NCI-H2227 (cell line): ENCODE data around the gene ZSCAN23.
A peak's percentile ranks its signal among the peaks of the same experiment; 100 is the strongest.
"Not testable (repeated sequence)": the region's sequence is repeated elsewhere in the genome, so short reads cannot be mapped to it uniquely, and the experiment has no call there.

Experiments used
- DNase-seq: peaks from one replicate; lab custom pipeline; 2025; ENCODE audit not compliant: unreplicated experiment; lab: John Stamatoyannopoulos, UW

ZSCAN23 gene

GRCh38 chr6:28443112-28443773, at the start of gene ZSCAN23:
ZSCAN23 (minus strand) TSS chr6:28443491; CDS start chr6:28436266, 7,225 bp downstream.
- peak; percentile 96 for DNase-seq

- no peak for DNase-seq
These were observed 48.7 kb upstream of the ZSCAN23 start for GRCh38 chr6:28491984-28492317.

DNA sequence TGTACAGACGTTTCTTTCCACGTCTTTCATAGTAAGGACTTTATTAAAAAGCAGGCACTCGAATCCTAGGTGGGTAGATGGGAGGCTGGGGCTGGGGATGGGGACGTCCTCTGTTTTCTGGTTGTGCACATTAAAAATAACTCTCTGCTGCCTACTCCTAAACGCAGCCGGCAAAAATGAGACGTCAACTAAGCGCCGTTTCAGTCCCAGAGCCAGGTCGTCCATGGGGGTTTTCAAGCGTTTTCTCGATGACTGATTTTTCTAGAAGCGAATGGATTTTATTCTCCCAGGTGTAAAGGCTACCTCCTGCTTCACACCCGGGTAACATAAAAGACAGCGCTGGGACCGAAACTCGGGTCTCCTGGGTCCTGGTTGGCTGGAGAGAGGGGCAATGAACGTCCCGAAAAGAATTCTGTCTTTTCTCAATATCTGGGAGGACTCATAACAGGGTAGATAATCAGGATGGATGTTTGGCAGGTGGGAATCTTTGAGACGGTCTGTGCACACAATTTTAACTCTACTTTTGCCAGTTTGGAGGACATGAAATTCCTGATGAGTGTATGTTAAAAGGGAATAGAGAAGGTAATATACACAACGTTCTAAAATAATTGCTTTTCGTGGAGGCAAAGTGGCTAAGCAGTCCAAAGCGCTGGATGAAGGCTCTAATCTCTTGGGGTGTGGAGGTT, 47.1 kb upstream of the ZSCAN23 start:
- peak; percentile 27 for DNase-seq

DNA sequence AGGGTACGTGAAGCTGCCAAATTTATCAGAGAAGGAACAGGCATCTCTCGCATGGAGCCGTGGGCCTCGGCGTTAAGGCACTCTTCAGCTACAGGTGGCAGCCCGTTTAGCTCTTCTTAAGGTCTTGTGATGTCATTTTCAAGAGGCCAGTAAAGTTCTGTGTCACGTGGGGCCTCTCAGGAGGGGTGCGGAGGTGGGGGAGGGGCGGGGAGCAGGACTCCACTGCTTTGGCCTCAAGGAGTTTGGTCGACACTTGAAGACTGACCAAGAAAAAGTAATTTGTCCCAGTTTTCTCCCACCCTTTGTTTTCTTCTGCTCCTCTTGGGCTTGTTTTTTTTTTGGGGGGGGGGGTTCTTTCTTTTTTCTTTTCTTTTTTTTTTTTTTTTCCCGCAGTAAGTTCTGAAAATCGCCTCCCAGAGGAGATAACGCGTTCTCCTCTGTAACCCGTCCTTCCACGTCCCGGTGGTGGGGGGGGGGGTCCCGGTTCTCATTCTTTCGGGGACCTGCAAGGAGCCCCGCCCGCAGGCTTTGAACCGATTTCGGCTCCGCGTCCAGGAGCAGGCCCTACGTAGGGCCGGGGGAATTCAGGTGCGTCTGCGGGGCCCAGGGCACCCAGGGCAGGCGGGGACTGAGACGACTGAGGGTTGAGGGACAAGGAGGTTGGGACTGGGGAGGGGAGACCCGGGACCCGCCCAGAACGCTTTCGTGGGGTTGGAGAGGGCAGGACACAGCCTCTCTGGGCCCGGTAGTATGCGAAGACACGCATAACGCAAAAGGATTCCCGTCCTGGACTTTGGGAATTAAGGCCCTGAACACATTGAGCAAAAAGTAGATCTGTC, 46.3 kb upstream of the ZSCAN23 start:
- DNase-seq = peak; percentile 49

GRCh38 chr6:28488916-28489365, 45.6 kb upstream of the ZSCAN23 start:
- DNase-seq = peak; percentile 72

- DNase-seq = no peak
These were observed 43.9 kb upstream of the ZSCAN23 start for GRCh38 chr6:28486988-28487742.

- DNase-seq = no peak
These were observed 43.2 kb upstream of the ZSCAN23 start for GRCh38 chr6:28486533-28486932.

DNA sequence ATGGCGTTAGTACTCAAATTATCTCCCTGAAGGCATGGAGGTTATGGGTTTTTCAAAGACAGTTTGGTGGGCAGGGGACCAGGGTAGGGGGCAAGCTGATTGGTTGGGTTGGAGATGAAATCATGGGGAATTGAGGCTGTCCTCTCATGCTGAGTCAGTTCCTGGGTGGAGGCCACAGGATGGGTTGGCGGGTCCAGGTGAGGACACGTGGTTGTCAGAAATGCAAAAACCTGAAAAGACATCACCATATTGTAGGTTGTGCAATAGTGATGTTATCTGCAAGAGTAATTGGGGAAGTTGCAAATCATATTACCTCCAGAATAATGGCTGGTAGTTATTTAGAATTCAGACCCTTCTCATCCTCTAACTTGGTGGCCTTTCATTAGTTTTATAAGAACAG, 42.2 kb upstream of the ZSCAN23 start:
- no peak for DNase-seq

DNA sequence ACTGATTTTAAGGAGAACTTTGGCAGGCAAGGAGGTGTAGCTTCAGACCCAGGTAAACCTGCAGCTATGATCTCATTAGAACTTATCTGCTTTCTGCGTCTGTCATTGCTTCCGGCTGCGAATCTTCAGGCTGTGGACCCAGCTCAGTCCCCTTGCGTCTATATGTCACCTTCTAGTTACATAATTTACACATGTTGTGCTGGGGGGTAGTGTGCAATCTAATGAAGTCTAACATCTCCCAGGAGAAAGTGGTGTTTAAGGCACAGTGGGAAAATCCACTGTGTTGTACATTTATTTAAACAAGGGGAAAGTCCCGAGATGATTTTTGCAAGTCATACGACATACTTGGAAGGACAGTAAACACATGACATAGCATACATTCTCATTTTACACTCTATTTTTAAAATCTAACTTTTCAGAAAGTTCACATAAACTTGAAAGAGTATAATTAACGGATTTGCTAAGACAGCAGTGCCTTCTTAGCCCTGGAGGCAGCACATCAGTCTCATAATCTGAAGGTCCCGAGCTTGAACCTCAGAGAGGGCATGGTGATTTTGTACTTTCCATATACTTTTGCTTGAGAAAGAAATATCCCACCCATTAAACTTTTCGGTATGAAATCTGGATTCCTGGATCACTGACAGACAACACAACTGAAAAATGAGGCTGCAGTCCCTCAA, 37.1 kb upstream of the ZSCAN23 start:
- no peak for DNase-seq

DNA sequence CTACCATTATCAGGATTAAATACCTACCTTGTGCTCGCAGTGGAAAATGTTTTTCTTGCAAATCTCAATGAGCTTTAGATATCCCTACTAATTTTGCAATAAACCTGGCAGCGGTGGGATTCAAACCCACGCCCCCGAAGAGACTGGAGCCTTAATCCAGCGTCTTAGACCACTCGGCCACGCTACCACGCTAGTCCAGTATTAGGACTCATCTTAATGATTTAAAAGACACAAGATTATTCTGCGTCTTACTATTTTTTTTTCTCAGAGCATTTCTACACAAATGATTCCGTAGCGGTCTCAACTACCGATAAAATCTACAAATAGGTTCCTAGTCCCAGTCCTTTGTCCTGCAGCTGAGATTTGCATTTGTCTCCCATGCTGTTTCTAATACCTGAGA, 35.2 kb upstream of the ZSCAN23 start:
- peak; percentile 16 for DNase-seq

DNA sequence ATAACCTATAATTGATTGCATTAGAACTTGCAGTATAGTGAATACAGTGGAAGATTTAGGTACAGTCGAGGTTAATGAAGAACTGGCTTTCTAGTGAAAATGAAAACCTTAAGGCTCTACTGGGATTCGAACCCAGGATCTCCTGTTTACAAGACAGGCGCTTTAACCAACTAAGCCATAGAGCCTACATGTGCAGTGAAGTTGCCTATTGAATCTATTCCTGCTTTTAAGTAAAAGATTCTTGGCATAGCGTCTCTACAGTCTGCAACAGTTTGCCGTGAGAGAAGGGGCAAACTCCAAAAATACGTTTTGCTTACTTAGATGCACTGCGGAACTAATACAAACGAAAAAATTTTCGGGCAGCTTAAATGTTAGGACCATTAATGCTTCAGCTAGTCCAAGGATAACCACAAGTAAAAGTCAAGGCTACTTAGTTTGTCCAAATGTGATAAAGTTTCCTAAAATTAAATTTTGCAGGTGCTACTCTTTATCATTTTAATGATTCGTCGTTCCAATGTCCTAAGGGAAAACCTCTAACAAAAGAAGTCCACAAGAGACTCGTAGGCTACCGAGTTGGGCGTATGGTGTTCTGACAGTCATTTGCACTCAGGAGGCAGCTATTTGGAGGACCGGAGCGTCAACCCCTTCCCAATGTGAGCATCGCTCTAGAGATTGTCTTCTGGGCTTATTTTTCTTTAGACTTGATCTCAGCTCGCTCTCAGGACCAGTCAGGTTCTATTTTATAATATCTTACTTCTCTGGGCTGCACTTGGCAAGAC, 31.3 kb upstream of the ZSCAN23 start:
- DNase-seq = peak; percentile 88

DNA sequence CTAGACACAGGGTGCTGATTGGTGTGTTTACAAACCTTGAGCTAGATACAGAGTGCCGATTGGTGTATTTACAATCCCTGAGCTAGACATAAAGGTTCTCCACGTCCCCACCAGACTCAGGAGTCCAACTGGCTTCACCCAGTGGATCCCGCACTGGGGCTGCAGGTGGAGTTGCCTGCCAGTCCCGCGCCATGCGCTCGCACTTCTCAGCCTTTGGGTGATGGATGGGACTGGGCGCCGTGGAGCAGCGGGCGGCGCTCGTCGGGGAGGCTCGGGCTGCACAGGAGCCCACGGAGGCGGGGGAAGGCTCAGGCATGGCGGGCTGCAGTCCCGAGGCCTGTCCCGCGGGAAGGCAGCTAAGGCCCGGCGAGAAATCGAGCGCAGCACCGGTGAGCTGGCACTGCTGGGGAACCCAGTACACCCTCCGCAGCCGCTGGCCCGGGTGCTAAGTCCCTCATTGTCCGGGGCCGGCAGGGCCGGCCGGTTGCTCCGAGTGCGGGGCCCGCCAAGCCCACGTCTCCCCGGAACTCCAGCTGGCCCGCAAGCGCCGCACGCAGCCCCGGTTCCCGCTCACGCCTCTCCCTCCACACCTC, 26.0 kb upstream of the ZSCAN23 start:
- DNase-seq = not testable (repeated sequence)

- DNase-seq = no peak
These were observed 24.8 kb upstream of the ZSCAN23 start for GRCh38 chr6:28468056-28468455.

GRCh38 chr6:28462401-28462800, 19.1 kb upstream of the ZSCAN23 start:
- DNase-seq = no peak

- DNase-seq = no peak
These were observed 15.3 kb upstream of the ZSCAN23 start for GRCh38 chr6:28458568-28458967.

GRCh38 chr6:28449056-28449455, 5.8 kb upstream of the ZSCAN23 start:
- no peak for DNase-seq

DNA sequence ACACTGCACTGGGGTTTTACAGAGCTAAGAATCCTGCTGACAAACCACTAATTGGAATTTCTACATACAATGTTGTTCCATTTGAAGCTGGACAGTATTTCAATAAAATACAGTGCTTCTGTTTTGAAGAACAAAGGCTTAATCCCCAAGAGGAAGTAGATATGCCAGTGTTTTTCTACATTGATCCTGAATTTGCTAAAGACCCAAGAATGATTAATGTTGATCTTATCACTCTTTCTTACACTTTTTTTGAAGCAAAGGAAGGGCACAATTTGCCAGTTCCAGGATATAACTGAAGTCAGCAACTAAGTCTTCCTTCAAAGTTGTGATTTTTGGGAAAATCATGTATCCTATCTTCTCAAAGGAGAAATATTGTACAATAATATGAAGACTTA, 4.2 kb upstream of the ZSCAN23 start:
- not testable (repeated sequence) for DNase-seq

GRCh38 chr6:28446818-28447511, 3.7 kb upstream of the ZSCAN23 start:
- DNase-seq = peak; percentile 57

GRCh38 chr6:28444759-28445158, 1.5 kb upstream of the ZSCAN23 start:
- DNase-seq = peak; percentile 14
